ENCODE results near the gene HIVEP2.

DNA sequence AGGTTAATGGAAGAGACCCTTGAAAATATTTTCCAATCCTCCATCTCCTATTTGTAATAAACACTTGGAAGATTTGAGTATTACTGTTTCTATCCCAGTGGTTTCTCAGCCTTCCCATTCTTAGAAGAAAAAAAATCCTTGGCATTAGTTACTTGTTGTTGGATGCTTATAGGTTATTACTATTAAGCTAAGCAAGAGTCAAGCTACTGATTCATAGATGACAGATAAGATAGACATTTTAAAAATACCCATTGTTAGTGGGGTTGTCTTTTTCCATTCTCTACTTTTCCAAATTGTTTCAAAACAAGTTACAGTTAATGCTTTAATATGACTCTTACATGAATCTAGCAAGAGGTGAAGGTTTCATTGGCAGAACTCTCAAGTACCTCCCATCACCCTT, 158.5 kb downstream of the HIVEP2 start:
- TF ChIP-seq, protein P1, sequence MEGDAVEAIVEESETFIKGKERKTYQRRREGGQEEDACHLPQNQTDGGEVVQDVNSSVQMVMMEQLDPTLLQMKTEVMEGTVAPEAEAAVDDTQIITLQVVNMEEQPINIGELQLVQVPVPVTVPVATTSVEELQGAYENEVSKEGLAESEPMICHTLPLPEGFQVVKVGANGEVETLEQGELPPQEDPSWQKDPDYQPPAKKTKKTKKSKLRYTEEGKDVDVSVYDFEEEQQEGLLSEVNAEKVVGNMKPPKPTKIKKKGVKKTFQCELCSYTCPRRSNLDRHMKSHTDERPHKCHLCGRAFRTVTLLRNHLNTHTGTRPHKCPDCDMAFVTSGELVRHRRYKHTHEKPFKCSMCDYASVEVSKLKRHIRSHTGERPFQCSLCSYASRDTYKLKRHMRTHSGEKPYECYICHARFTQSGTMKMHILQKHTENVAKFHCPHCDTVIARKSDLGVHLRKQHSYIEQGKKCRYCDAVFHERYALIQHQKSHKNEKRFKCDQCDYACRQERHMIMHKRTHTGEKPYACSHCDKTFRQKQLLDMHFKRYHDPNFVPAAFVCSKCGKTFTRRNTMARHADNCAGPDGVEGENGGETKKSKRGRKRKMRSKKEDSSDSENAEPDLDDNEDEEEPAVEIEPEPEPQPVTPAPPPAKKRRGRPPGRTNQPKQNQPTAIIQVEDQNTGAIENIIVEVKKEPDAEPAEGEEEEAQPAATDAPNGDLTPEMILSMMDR (conservative IDR thresholded peaks at IDR 0.05; ENCODE audit: low read depth, low read length): no peak
- no peak for TF ChIP-seq EZH2 (IDR thresholded peaks at IDR 0.05; ENCODE audit: borderline replicate concordance, low read depth, low read length, poor library complexity, severe bottlenecking)

Data from A673 (cell line).